CD14-positive monocyte (primary cell): ENCODE results near the gene TRNT1. TPM values are rescaled to one million over a fixed set of nuclear protein-coding genes. Genes with fewer than 3 reads are reported as not detected.
A peak's percentile ranks its signal among the peaks of the same experiment; 100 is the strongest.

ENCODE experiments used
- DNase-seq, 3 donors: peaks; one replicate each; pipeline ENCODE4 v3.0.0-alpha.2; 2011 to 2022
- H2AFZ ChIP-seq: 2 replicates; pipeline ENCODE4 v1.6.0; 2012; ENCODE audit warnings: mild to moderate bottlenecking, low read depth, low read length, inconsistent platforms; ENCODE audit not compliant: insufficient read depth, poor library complexity, severe bottlenecking
- H3K27ac ChIP-seq, 2 donors: 1 replicate in 1 of 2; 2 replicates in 1 of 2; pipeline ENCODE4 v1.5.1; 2012 to 2013; ENCODE audit warnings: low read length in 2 of 2, control low read depth in 1 of 2, inconsistent platforms in 1 of 2, low read depth in 1 of 2, mild to moderate bottlenecking in 1 of 2
- H3K27me3 ChIP-seq, 2 donors: one replicate each; pipeline versions ENCODE4 v1.6.0 to v1.6.1; 2011 to 2013; ENCODE audit warnings: low read length in 2 of 2; ENCODE audit not compliant: control insufficient read depth in 2 of 2, insufficient read depth in 2 of 2
- H3K36me3 ChIP-seq, 2 donors: replicated peaks in 1 of 2; 1 replicate in 1 of 2; 2 replicates in 1 of 2; pipeline versions ENCODE4 v1.5.1 to v1.6.1; 2012 to 2013; ENCODE audit warnings: low read length in 2 of 2, control low read depth in 1 of 2, inconsistent platforms in 1 of 2, mild to moderate bottlenecking in 1 of 2; ENCODE audit not compliant: insufficient read depth in 2 of 2, control insufficient read depth in 1 of 2
- H3K4me1 ChIP-seq, 2 donors: 1 replicate in 1 of 2; 2 replicates in 1 of 2; pipeline versions ENCODE4 v1.5.1 to v1.6.1; 2012 to 2013; ENCODE audit warnings: low read length in 2 of 2, control low read depth in 1 of 2, inconsistent platforms in 1 of 2, mild to moderate bottlenecking in 1 of 2, moderate library complexity in 1 of 2; ENCODE audit not compliant: insufficient read depth in 2 of 2, control insufficient read depth in 1 of 2
- H3K4me2 ChIP-seq: replicated peaks from 2 replicates; pipeline ENCODE3; 2012; ENCODE audit warnings: low read length, moderate library complexity, mild to moderate bottlenecking; ENCODE audit not compliant: poor library complexity, severe bottlenecking; ENCODE audit errors: extremely low read depth
- H3K4me3 ChIP-seq, 3 experiments: fragments of 200-600 bp in 1 of 3; sonication (generic) in 1 of 3; replicated peaks in 1 of 3; 1 replicate in 2 of 3; 2 replicates in 1 of 3; pipeline ENCODE4 v1.5.1; 2011 to 2013; ENCODE audit warnings: low read length in 3 of 3, mild to moderate bottlenecking in 3 of 3, control low read depth in 2 of 3, low read depth in 2 of 3, inconsistent platforms in 1 of 3, moderate library complexity in 1 of 3
- H3K79me2 ChIP-seq: 2 replicates; pipeline ENCODE4 v1.6.0; 2012; ENCODE audit warnings: mild to moderate bottlenecking, control low read depth, inconsistent platforms, low read length, moderate library complexity; ENCODE audit not compliant: insufficient read depth
- H3K9ac ChIP-seq: 2 replicates; pipeline ENCODE4 v1.6.0; 2017; ENCODE audit warnings: low read length, mild to moderate bottlenecking; ENCODE audit not compliant: insufficient read depth, poor library complexity, severe bottlenecking
- H3K9me3 ChIP-seq, 2 donors: replicated peaks in 1 of 2; 1 replicate in 1 of 2; 2 replicates in 1 of 2; pipeline versions ENCODE4 v1.5.1 to v1.6.1; 2012 to 2013; ENCODE audit warnings: low read length in 2 of 2, control low read depth in 1 of 2; ENCODE audit not compliant: control insufficient read depth in 1 of 2, insufficient read depth in 1 of 2
- H4K20me1 ChIP-seq: 2 replicates; pipeline ENCODE4 v1.6.0; 2012; ENCODE audit warnings: mild to moderate bottlenecking, low read length, control low read depth, moderate library complexity; ENCODE audit not compliant: insufficient read depth
- H3K27ac Mint-ChIP-seq, 7 donors: one replicate each; pipeline ENCODE4 v1.8.0; 2020; ENCODE audit warnings: mild to moderate bottlenecking in 7 of 7, mixed read lengths in 7 of 7, moderate library complexity in 6 of 7, inconsistent platforms in 2 of 7
- H3K27me3 Mint-ChIP-seq, 3 donors: one replicate each; pipeline ENCODE4 v1.8.0; 2021 to 2022; ENCODE audit warnings: low read depth in 3 of 3, mild to moderate bottlenecking in 3 of 3, mixed read lengths in 3 of 3, moderate library complexity in 3 of 3, inconsistent platforms in 1 of 3
- H3K36me3 Mint-ChIP-seq, 2 donors: one replicate each; pipeline ENCODE4 v1.8.0; 2020; ENCODE audit warnings: mixed read lengths in 2 of 2, inconsistent platforms in 1 of 2, mild to moderate bottlenecking in 1 of 2
- H3K4me1 Mint-ChIP-seq: one replicate; pipeline ENCODE4 v1.8.0; 2020; ENCODE audit warnings: mild to moderate bottlenecking, mixed read lengths
- H3K4me3 Mint-ChIP-seq, 2 donors: one replicate each; pipeline ENCODE4 v1.8.0; 2020; ENCODE audit warnings: mild to moderate bottlenecking in 2 of 2, mixed read lengths in 2 of 2, moderate library complexity in 1 of 2
- H3K9me3 Mint-ChIP-seq, 7 donors: one replicate each; pipeline ENCODE4 v1.8.0; 2020 to 2022; ENCODE audit warnings: mixed read lengths in 7 of 7, mild to moderate bottlenecking in 6 of 7, moderate library complexity in 6 of 7, inconsistent platforms in 2 of 7
- CTCF ChIP-seq: fragments of 200-600 bp; IDR thresholded peaks from one replicate; pipeline ENCODE4 v1.8.0; 2022; ENCODE audit warnings: antibody characterized with exemption, mild to moderate bottlenecking
- WGBS: methylation state at CpG from one replicate; pipeline ENCODE4 v1.1.5; 2013; ENCODE audit warnings: missing lambda C conversion rate; ENCODE audit not compliant: insufficient coverage; 5-methylcytosine and 5-hydroxymethylcytosine counted together
- intact Hi-C, 2 donors: fragments of 100-400 bp; cut with micrococcal nuclease; formaldehyde crosslinking; loops; one replicate each; pipeline versions ENCODE4 v1.15.0 to v1.15.1; 2023
- polyA plus RNA-seq, 3 donors: library from polyadenylated mRNA; depleted of rRNA in 1 of 3; unstranded in 2 of 3; stranded (reverse) in 1 of 3; fragments of 300-500 nt in 2 of 3; fragments of >200 nt in 1 of 3; fragmentation: Illumina TruSeq in 2 of 3; gene quantifications; 1 replicate in 2 of 3; 2 replicates in 1 of 3; pipeline ENCODE4 v1.2.3, GENCODE V29; 2012 to 2021
- small RNA-seq: library from RNA; depleted of rRNA; stranded (forward); fragments of <200 nt; gene quantifications from one replicate; pipeline ENCODE3, GENCODE V24; 2012; ENCODE audit warnings: low read depth; ENCODE audit not compliant: insufficient read length

The TRNT1 gene
- polyA plus RNA-seq, 3 donors, result 4.4 to 15.8 (median 10.3) TPM

- DNase-seq, result no peak
- Mint-ChIP-seq H3K36me3 (no peaks in the 10 kb centered on the region), H3K27ac (no peak overlapping the region), H3K9me3 (no peaks in the 10 kb centered on the region), H3K27me3 (peaks cover 0 to 6% (median 0%) of the 10 kb centered on the region in 3 donors), H3K4me3 (no peak overlapping the region), H3K4me1 (peaks cover 4% of the 10 kb centered on the region)
- H2AFZ ChIP-seq, result peak overlapping the region; percentile 1
- no peaks in the 10 kb centered on the region for H3K4me1 ChIP-seq
- H3K9me3 ChIP-seq, result no peaks in the 10 kb centered on the region
- H3K36me3 ChIP-seq, result no peaks in the 10 kb centered on the region
- H3K79me2 ChIP-seq, result no peaks in the 10 kb centered on the region
- no peak overlapping the region for H3K4me3 ChIP-seq
- intact Hi-C loops, result loop anchor here (5.0 to 10.0 kb wide), 2 partner anchors 798 to 1096 kb away; no protein-coding TSS in a partner anchor
- H4K20me1 ChIP-seq, result no peaks in the 10 kb centered on the region
- WGBS, result 83% methylated on average over 1 of the region's 6 CpGs
- no peak overlapping the region for H3K4me2 ChIP-seq
- TF ChIP-seq CTCF, result peak; percentile 21
- no peaks in the 10 kb centered on the region for H3K27me3 ChIP-seq
- H3K9ac ChIP-seq, result no peak overlapping the region
- H3K27ac ChIP-seq, result no peak overlapping the region
Observed at GRCh38 chr3:3196148-3196861, 69.6 kb downstream of the TRNT1 start.

Small RNA genes lying within 50 kb of the gene (small RNA-seq; reads per million reads assigned to genes)
- gene RF00416, result not detected

Other genes with a start within 250 kb of the TRNT1 start
- gene IL5RA, start 16.6 kb upstream of the TRNT1 start, polyA plus RNA-seq, result not detected
- 10 to 100 TPM; 53.1 to 98.3 (median 96.1) TPM for gene CRBN, start 52.8 kb downstream of the TRNT1 start, polyA plus RNA-seq